B cell (primary cell): Measurements from ENCODE around the gene KAZN. TPM values are rescaled to one million over a fixed set of nuclear protein-coding genes. Genes with fewer than 3 reads are reported as not detected.

Experiments used
- ATAC-seq: fragments of 200-7000 bp; cut with Tn5 transposase; one replicate; pipeline ENCODE4 v1.10.0; 2021; ENCODE audit warnings: low read depth, mild to moderate bottlenecking, moderate number of reproducible peaks, moderate library complexity
- CTCF ChIA-PET: fragments of 350-600 bp; sonication (Branson Sonifier 250); formaldehyde crosslinking; loops from one replicate; lab custom pipeline; 2021; ENCODE audit warnings: antibody characterized with exemption, inconsistent platforms; lab: Charles Lee
- POLR2A ChIA-PET: fragments of 350-600 bp; sonication (Branson Sonifier 250); formaldehyde crosslinking; loops from one replicate; lab custom pipeline; 2021; ENCODE audit warnings: antibody characterized with exemption; lab: Charles Lee
- DNase-seq: peaks from one replicate; pipeline ENCODE4 v3.0.0; 2013
- H2AFZ ChIP-seq: 2 replicates; pipeline ENCODE4 v1.6.1; 2012; ENCODE audit warnings: mild to moderate bottlenecking, low read depth, low read length; ENCODE audit not compliant: insufficient read depth, poor library complexity, severe bottlenecking
- H3K27ac ChIP-seq, 2 donors: 1 replicate in 1 of 2; 2 replicates in 1 of 2; pipeline ENCODE4 v1.5.1; 2012 to 2013; ENCODE audit warnings: low read length in 2 of 2, mild to moderate bottlenecking in 2 of 2, moderate library complexity in 1 of 2
- H3K27me3 ChIP-seq, 4 experiments: fragments of 200-600 bp in 1 of 4; sonication (generic) in 1 of 4; replicated peaks in 1 of 4; 1 replicate in 2 of 4; 2 replicates in 2 of 4; pipeline versions ENCODE4 v1.6.1 to v1.7.0; 2013 to 2016; ENCODE audit warnings: low read length in 3 of 4, mild to moderate bottlenecking in 2 of 4, mixed read lengths in 1 of 4, moderate library complexity in 1 of 4; ENCODE audit not compliant: insufficient read depth in 4 of 4, control insufficient read depth in 3 of 4; ENCODE audit errors: control extremely low read depth in 1 of 4
- H3K36me3 ChIP-seq, 2 experiments: replicated peaks in 1 of 2; 1 replicate in 1 of 2; 2 replicates in 1 of 2; pipeline versions ENCODE4 v1.6.1 to v1.7.1; 2013; ENCODE audit warnings: low read length in 1 of 2; ENCODE audit not compliant: insufficient read depth in 2 of 2, control insufficient read depth in 1 of 2; ENCODE audit errors: control extremely low read depth in 1 of 2, extremely low read depth in 1 of 2
- H3K4me1 ChIP-seq, 2 donors: fragments of 200-600 bp in 1 of 2; sonication (generic) in 1 of 2; 1 replicate in 1 of 2; 2 replicates in 1 of 2; pipeline versions ENCODE4 v1.5.1 to v1.6.1; 2013 to 2017; ENCODE audit warnings: low read length in 2 of 2; ENCODE audit not compliant: control insufficient read depth in 2 of 2, insufficient read depth in 2 of 2
- H3K4me2 ChIP-seq: replicated peaks from 2 replicates; pipeline ENCODE3; 2012; ENCODE audit warnings: mild to moderate bottlenecking, low read depth, low read length; ENCODE audit not compliant: poor library complexity, severe bottlenecking
- H3K4me3 ChIP-seq, 5 experiments: fragments of 200-600 bp in 1 of 5; sonication (generic) in 1 of 5; 1 replicate in 3 of 5; 2 replicates in 2 of 5; pipeline versions ENCODE4 v1.5.1 to v1.7.0; 2011 to 2016; ENCODE audit warnings: low read length in 4 of 5, mild to moderate bottlenecking in 4 of 5, low read depth in 2 of 5, control low read depth in 1 of 5, moderate library complexity in 1 of 5; ENCODE audit not compliant: insufficient read depth in 1 of 5; ENCODE audit errors: control extremely low read depth in 1 of 5, extremely low read depth in 1 of 5
- H3K79me2 ChIP-seq: fragments of 200-600 bp; sonication (generic); one replicate; pipeline ENCODE4 v1.6.0; 2016; ENCODE audit warnings: low read length; ENCODE audit not compliant: control insufficient read depth, insufficient read depth
- H3K9ac ChIP-seq: fragments of 200-600 bp; sonication (generic); 2 replicates; pipeline ENCODE4 v1.6.1; 2017; ENCODE audit warnings: mild to moderate bottlenecking, low read length, moderate library complexity
- H3K9me3 ChIP-seq, 3 donors: one replicate each; pipeline versions ENCODE4 v1.6.1 to v1.7.1; 2013; ENCODE audit warnings: low read length in 2 of 3; ENCODE audit not compliant: control insufficient read depth in 2 of 3, insufficient read depth in 1 of 3; ENCODE audit errors: control extremely low read depth in 1 of 3
- H4K20me1 ChIP-seq: 2 replicates; pipeline ENCODE4 v1.6.0; 2012; ENCODE audit warnings: mild to moderate bottlenecking, low read length; ENCODE audit not compliant: insufficient read depth, control insufficient read depth, poor library complexity, severe bottlenecking
- H3K27ac Mint-ChIP-seq: one replicate; pipeline ENCODE4 v1.8.0; 2021; ENCODE audit warnings: mixed read lengths
- H3K27me3 Mint-ChIP-seq: one replicate; pipeline ENCODE4 v1.8.0; 2021; ENCODE audit warnings: mixed read lengths
- H3K4me1 Mint-ChIP-seq: one replicate; pipeline ENCODE4 v1.8.0; 2021; ENCODE audit warnings: mixed read lengths
- H3K4me3 Mint-ChIP-seq: one replicate; pipeline ENCODE4 v1.8.0; 2021; ENCODE audit warnings: mixed read lengths
- H3K9me3 Mint-ChIP-seq: one replicate; pipeline ENCODE4 v1.8.0; 2022; ENCODE audit warnings: mixed read lengths; ENCODE audit not compliant: insufficient read depth
- CTCF ChIP-seq: fragments of 200-600 bp; IDR thresholded peaks from one replicate; pipeline ENCODE4 v1.8.0; 2022; ENCODE audit warnings: antibody characterized with exemption, mild to moderate bottlenecking
- EZH2 ChIP-seq: IDR thresholded peaks from 2 replicates; pipeline ENCODE4 v1.6.1; 2012; ENCODE audit warnings: borderline replicate concordance, low read depth, mild to moderate bottlenecking, moderate library complexity, low read length; ENCODE audit not compliant: insufficient read depth, poor library complexity, severe bottlenecking
- WGBS: methylation state at CpG from one replicate; pipeline ENCODE4 v1.1.5; 2013; ENCODE audit warnings: missing lambda C conversion rate; ENCODE audit not compliant: insufficient coverage; 5-methylcytosine and 5-hydroxymethylcytosine counted together
- intact Hi-C: fragments of 100-400 bp; cut with micrococcal nuclease; formaldehyde crosslinking; loops from one replicate; pipeline ENCODE4 v1.10.0; 2022
- polyA plus RNA-seq: library from polyadenylated mRNA; depleted of rRNA; stranded (reverse); fragments of >200 nt; gene quantifications from 2 replicates; pipeline ENCODE4 v1.2.3, GENCODE V29; 2012
- total RNA-seq, 2 donors: library from RNA; stranded (reverse); fragments of 120-200 nt in 1 of 2; gene quantifications; 1 replicate in 1 of 2; 2 replicates in 1 of 2; pipeline versions ENCODE4 v1.2.3 to v1.2.4, GENCODE V29; 2013 to 2022

Gene KAZN
- total and polyA plus RNA-seq, 2 donors (not counting 1 experiment from before 2014, with no cell fraction given) = 0.13 to 0.39 TPM

DNA sequence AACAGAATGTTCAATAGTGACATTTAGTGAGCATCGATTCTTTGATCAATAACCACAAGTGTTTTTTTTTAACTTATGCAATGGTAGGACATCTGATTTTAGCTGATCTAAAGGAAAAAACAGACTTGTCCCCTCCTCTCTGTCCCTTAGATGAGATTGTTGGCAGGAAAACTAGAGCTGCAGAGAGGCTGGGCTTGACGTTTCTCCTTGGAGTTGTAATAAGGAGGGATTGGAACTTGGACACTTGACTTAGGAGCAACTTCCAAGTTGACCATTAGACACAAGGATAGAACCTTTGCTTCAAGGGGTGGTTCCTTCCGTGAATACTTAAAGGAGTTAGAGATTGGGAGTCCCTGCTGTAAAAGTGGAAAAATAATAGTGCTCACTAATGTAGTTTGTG lies 49.9 kb downstream of the KAZN start:
- H3K79me2 ChIP-seq = no peaks in the 10 kb centered on the region
- DNase-seq = no peak
- Mint-ChIP-seq H3K4me1 (no peaks in the 10 kb centered on the region), H3K9me3 (peaks cover 10% of the 10 kb centered on the region), H3K4me3 (no peak overlapping the region), H3K27ac (no peak overlapping the region), H3K27me3 (peaks cover 9% of the 10 kb centered on the region)
- intact Hi-C loops = no loop called here
- no peaks in the 10 kb centered on the region for H3K36me3 ChIP-seq
- peaks cover 0 to 7% (median 2%) of the 10 kb centered on the region in 3 donors for H3K9me3 ChIP-seq
- 100% methylated on average over 1 of the region's 3 CpGs for WGBS
- CTCF ChIA-PET = no interaction called here
- H3K27me3 ChIP-seq = no peaks in the 10 kb centered on the region
- TF ChIP-seq EZH2 (no peak), CTCF (no peak)
- H3K4me1 ChIP-seq = no peaks in the 10 kb centered on the region
- POLR2A ChIA-PET = no interaction called here
- H2AFZ ChIP-seq = no peak overlapping the region
- H4K20me1 ChIP-seq = no peaks in the 10 kb centered on the region
- no peak overlapping the region for H3K4me3 ChIP-seq
- no peak overlapping the region for H3K9ac ChIP-seq
- H3K27ac ChIP-seq = no peak overlapping the region
- no peak overlapping the region for H3K4me2 ChIP-seq
- no peak for ATAC-seq

DNA sequence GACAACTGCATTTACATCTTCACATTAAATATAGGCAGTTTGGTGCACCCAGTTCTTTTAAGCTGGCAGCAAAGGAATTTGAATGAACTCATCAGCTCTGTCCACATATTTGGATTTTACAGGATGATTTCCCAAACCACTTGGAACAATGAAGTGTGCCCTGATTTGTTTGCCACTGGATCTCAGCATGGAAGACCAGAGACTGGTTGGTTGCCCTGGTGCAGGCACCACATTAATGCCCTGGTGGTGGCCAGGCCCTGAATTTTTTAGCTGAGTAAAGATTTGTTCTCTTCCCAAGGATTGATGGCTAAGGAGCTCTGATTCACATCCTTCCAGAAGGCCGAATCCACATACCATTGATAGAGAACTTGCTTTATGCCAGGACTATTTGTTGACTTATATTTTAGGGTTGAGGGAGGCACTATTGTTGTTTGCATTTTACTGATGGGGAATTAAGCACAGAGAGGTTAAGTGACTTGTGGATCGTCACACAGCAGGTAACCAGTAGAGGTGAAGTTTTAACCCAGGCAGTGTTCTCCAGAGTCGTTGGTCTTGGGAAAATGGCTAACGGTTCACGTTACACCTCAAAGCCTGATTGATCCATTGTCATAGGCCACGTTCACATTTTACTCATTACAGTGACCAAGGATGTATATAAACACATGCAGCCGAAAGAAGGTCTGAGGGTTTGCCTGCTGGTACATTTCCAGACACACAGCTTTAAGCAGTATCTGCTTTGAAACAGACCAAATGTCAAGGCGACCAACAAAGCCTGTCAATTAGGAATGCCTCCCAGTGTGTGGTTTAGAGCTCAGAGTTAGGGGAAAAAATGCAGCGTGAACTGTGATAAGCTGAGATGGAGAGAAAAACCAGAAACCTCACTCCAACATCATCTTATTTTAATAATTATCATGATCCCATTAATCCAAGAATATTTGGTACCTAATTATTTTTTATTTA lies 50.7 kb downstream of the KAZN start:
- no peak overlapping the region for H2AFZ ChIP-seq
- H3K27me3 ChIP-seq = no peaks in the 10 kb centered on the region
- H3K4me1 ChIP-seq = no peaks in the 10 kb centered on the region
- Mint-ChIP-seq H3K4me1 (no peaks in the 10 kb centered on the region), H3K4me3 (no peak overlapping the region), H3K27me3 (peaks cover 9% of the 10 kb centered on the region), H3K9me3 (peaks cover 8% of the 10 kb centered on the region), H3K27ac (no peak overlapping the region)
- no peak overlapping the region for H3K4me3 ChIP-seq
- 82% methylated on average over 5 of the region's 9 CpGs for WGBS
- H3K36me3 ChIP-seq = no peaks in the 10 kb centered on the region
- no peak overlapping the region for H3K4me2 ChIP-seq
- ATAC-seq (no peak), DNase-seq (no peak)
- peaks cover 0 to 3% (median 0%) of the 10 kb centered on the region in 3 donors for H3K9me3 ChIP-seq
- no peak overlapping the region for H3K27ac ChIP-seq
- TF ChIP-seq CTCF (no peak), EZH2 (no peak)
- CTCF ChIA-PET = no interaction called here
- H4K20me1 ChIP-seq = no peaks in the 10 kb centered on the region
- intact Hi-C loops = no loop called here
- POLR2A ChIA-PET = no interaction called here
- H3K9ac ChIP-seq = no peak overlapping the region
- no peaks in the 10 kb centered on the region for H3K79me2 ChIP-seq
